NB4 (cell line): ENCODE measurements around the gene PAPPA2.

ENCODE experiments used
- DNase-seq: peaks from one replicate; pipeline ENCODE4 v3.0.0; 2010; ENCODE audit warnings: low read depth
- H3K4me3 ChIP-seq: one replicate; pipeline ENCODE4 v1.5.1; 2011; ENCODE audit warnings: mild to moderate bottlenecking, low read depth, low read length, moderate library complexity
- CTCF ChIP-seq: IDR thresholded peaks from one replicate; pipeline ENCODE4 v1.5.1; 2012; ENCODE audit warnings: low read depth, low read length
- MAX ChIP-seq: IDR thresholded peaks from 2 replicates; pipeline ENCODE4 v1.6.1; 2011; ENCODE audit warnings: low read depth, low read length
- MYC ChIP-seq: IDR thresholded peaks from 2 replicates; pipeline ENCODE4 v1.6.1; 2011; ENCODE audit warnings: low read depth, low read length
- POLR2A ChIP-seq: IDR thresholded peaks from 2 replicates; pipeline ENCODE4 v1.6.1; 2011; ENCODE audit warnings: mild to moderate bottlenecking; ENCODE audit not compliant: insufficient read length; ENCODE audit errors: extremely low read depth

The PAPPA2 gene

GRCh38 chr1:176816232-176816631 lies 353.3 kb downstream of the PAPPA2 start:
- TF ChIP-seq POLR2A = no peak
- TF ChIP-seq MYC = no peak
- no peak for TF ChIP-seq CTCF
- H3K4me3 ChIP-seq = no peak overlapping the region
- DNase-seq = no peak

- DNase-seq = no peak
- no peak for TF ChIP-seq CTCF
- no peak for TF ChIP-seq MYC
- TF ChIP-seq POLR2A = no peak
- no peak for TF ChIP-seq MAX
- H3K4me3 ChIP-seq = no peak overlapping the region
Observed at GRCh38 chr1:176820391-176821031, 357.5 kb downstream of the PAPPA2 start.

- DNase-seq = no peak
- TF ChIP-seq MAX (no peak), MYC (no peak), CTCF (no peak), POLR2A (no peak)
- H3K4me3 ChIP-seq = no peak overlapping the region
Observed at GRCh38 chr1:176826265-176826664, 363.3 kb downstream of the PAPPA2 start.

- no peak for DNase-seq
- no peak overlapping the region for H3K4me3 ChIP-seq
- no peak for TF ChIP-seq MYC
- no peak for TF ChIP-seq POLR2A
- no peak for TF ChIP-seq CTCF
- no peak for TF ChIP-seq MAX
Observed at GRCh38 chr1:176829261-176829660, 366.3 kb downstream of the PAPPA2 start.

- no peak for TF ChIP-seq POLR2A
- no peak for TF ChIP-seq MYC
- TF ChIP-seq CTCF = no peak
- H3K4me3 ChIP-seq = no peak overlapping the region
- DNase-seq = no peak
Observed at GRCh38 chr1:176831150-176831549, 368.2 kb downstream of the PAPPA2 start.

- TF ChIP-seq MAX (no peak), CTCF (no peak), POLR2A (no peak), MYC (no peak)
- DNase-seq = no peak
- no peak overlapping the region for H3K4me3 ChIP-seq
Observed at GRCh38 chr1:176837708-176838107, 374.7 kb downstream of the PAPPA2 start.
